K562 (cell line): ENCODE results near the gene ANKMY1.

Experiments
- ATF4 ChIP-seq: fragments of 450-650 bp; formaldehyde crosslinking; IDR thresholded peaks from 2 replicates; pipeline ENCODE4 v1.4.0; 2022; ENCODE audit warnings: mild to moderate bottlenecking, moderate library complexity
- CHD1 ChIP-seq: fragments of 200-600 bp; sonication (generic); IDR thresholded peaks from one replicate; pipeline ENCODE4 v1.6.1; 2012; ENCODE audit warnings: mild to moderate bottlenecking, moderate library complexity, low read length, inconsistent platforms
- CTCF ChIP-seq, 3 experiments: IDR thresholded peaks in 2 of 3; conservative IDR thresholded peaks in 1 of 3; 2 replicates each; pipeline ENCODE4 v1.5.1; 2011 to 2012; ENCODE audit warnings: low read length in 3 of 3, mild to moderate bottlenecking in 3 of 3, control low read depth in 2 of 3, improper control_type of control experiment in 1 of 3, inconsistent platforms in 1 of 3, low read depth in 1 of 3, mixed read lengths in 1 of 3, moderate library complexity in 1 of 3; ENCODE audit not compliant: insufficient read depth in 2 of 3
- MAZ ChIP-seq, 2 experiments: fragments of 450-650 bp in 1 of 2; sonication (generic) in 1 of 2; formaldehyde crosslinking; IDR thresholded peaks in 1 of 2; conservative IDR thresholded peaks in 1 of 2; 2 replicates each; pipeline versions ENCODE4 v1.4.0 to v1.5.0; 2020; ENCODE audit warnings: mild to moderate bottlenecking in 1 of 2, missing genetic modification reagents in 1 of 2
- MXI1 ChIP-seq: IDR thresholded peaks from 2 replicates; pipeline ENCODE4 v1.6.1; 2011; ENCODE audit warnings: low read depth, mild to moderate bottlenecking, improper control_type of control experiment, low read length
- POLR2A ChIP-seq: fragments of 450-650 bp; conservative IDR thresholded peaks from 2 replicates; pipeline ENCODE4 v1.6.1; 2016
- REST ChIP-seq, 2 experiments: fragments of 450-650 bp; formaldehyde crosslinking in 1 of 2; IDR thresholded peaks; 2 replicates each; pipeline versions ENCODE4 v1.4.0 to v1.6.1; 2014 to 2020; ENCODE audit warnings: mild to moderate bottlenecking in 2 of 2, borderline replicate concordance in 1 of 2, low read depth in 1 of 2
- SMAD1 ChIP-seq: fragments of 150-350 bp; IDR thresholded peaks from 2 replicates; pipeline ENCODE4 v1.6.1; 2014; ENCODE audit warnings: low read length, low read depth; ENCODE audit not compliant: partially characterized antibody
- TCF3 ChIP-seq: sonication (generic); formaldehyde crosslinking; IDR thresholded peaks from 2 replicates; pipeline ENCODE4 v1.4.0; 2020; ENCODE audit warnings: mild to moderate bottlenecking, missing genetic modification reagents
- TOE1 ChIP-seq, 2 experiments: fragments of 450-650 bp in 1 of 2; sonication (generic) in 1 of 2; formaldehyde crosslinking in 1 of 2; IDR thresholded peaks; 2 replicates each; pipeline versions ENCODE4 v1.7.1 to v1.8.0; 2016 to 2022; ENCODE audit warnings: borderline replicate concordance in 2 of 2, mild to moderate bottlenecking in 2 of 2, antibody characterized with exemption in 1 of 2, inconsistent platforms in 1 of 2, low read depth in 1 of 2, missing genetic modification reagents in 1 of 2, moderate library complexity in 1 of 2
- ZBTB12 ChIP-seq: fragments of 250-450 bp; sonication (Bioruptor Pico); IDR thresholded peaks from 2 replicates; pipeline ENCODE4 v1.4.0; 2020
- ZNF121 ChIP-seq: sonication (generic); formaldehyde crosslinking; conservative IDR thresholded peaks from 2 replicates; pipeline ENCODE4 v1.8.0; 2022; ENCODE audit warnings: missing genetic modification reagents
- ZNF347 ChIP-seq: fragments of 450-650 bp; formaldehyde crosslinking; IDR thresholded peaks from 2 replicates; pipeline ENCODE4 v1.4.0; 2020; ENCODE audit warnings: low read depth, mild to moderate bottlenecking, moderate library complexity
- ZNF384 ChIP-seq: IDR thresholded peaks from 2 replicates; pipeline ENCODE4 v1.6.1; 2012; ENCODE audit warnings: low read depth, low read length, improper control_type of control experiment

GRCh38 chr2:240462073-240462706 lies 95.6 kb downstream of the ANKMY1 start:
- TF ChIP-seq CTCF (IDR thresholded peaks at IDR 0.05 in 2 of 3, conservative IDR thresholded peaks at IDR 0.05 in 1 of 3; ENCODE audit: insufficient read depth in 2 of 3, low read depth in 1 of 3, low read length in 3 of 3) (no peak), TCF3 (CRISPR knock-in tag) (no peak), REST (IDR thresholded peaks at IDR 0.05; ENCODE audit: borderline replicate concordance) (no peak), REST (CRISPR knock-in tag; IDR thresholded peaks at IDR 0.05; ENCODE audit: low read depth) (no peak), CHD1 (no peak), POLR2A (no peak), ATF4 (CRISPR knock-in tag) (no peak), ZNF384 (no peak), MAZ (CRISPR knock-in tag; conservative IDR thresholded peaks at IDR 0.05 in 1 of 2, IDR thresholded peaks at IDR 0.05 in 1 of 2) (no peak), ZNF347 (CRISPR knock-in tag) (no peak), TOE1 (IDR thresholded peaks at IDR 0.05; ENCODE audit: borderline replicate concordance) (no peak), TOE1 (CRISPR knock-in tag; IDR thresholded peaks at IDR 0.05; ENCODE audit: borderline replicate concordance, low read depth) (no peak), ZNF121 (CRISPR knock-in tag) (no peak), SMAD1 (no peak), ZBTB12 (CRISPR knock-in tag) (no peak), MXI1 (no peak)
